DOHH2 (cell line): ENCODE measurements around the gene CEP78.

Experiments
- EZH2phosphoT487 ChIP-seq: fragments of 200-600 bp; sonication (generic); IDR thresholded peaks from 2 replicates; pipeline ENCODE4 v1.6.1; 2017; ENCODE audit warnings: borderline replicate concordance, mild to moderate bottlenecking, antibody characterized with exemption, low read length, moderate library complexity, mixed read lengths
- TF ChIP-seq, protein P1 (sequence below): fragments of 200-600 bp; sonication (generic); IDR thresholded peaks from one replicate; pipeline ENCODE4 v1.5.1; 2014; ENCODE audit warnings: antibody characterized with exemption, mild to moderate bottlenecking, low read depth, low read length; ENCODE audit not compliant: poor library complexity, severe bottlenecking

- TF ChIP-seq, protein P1, sequence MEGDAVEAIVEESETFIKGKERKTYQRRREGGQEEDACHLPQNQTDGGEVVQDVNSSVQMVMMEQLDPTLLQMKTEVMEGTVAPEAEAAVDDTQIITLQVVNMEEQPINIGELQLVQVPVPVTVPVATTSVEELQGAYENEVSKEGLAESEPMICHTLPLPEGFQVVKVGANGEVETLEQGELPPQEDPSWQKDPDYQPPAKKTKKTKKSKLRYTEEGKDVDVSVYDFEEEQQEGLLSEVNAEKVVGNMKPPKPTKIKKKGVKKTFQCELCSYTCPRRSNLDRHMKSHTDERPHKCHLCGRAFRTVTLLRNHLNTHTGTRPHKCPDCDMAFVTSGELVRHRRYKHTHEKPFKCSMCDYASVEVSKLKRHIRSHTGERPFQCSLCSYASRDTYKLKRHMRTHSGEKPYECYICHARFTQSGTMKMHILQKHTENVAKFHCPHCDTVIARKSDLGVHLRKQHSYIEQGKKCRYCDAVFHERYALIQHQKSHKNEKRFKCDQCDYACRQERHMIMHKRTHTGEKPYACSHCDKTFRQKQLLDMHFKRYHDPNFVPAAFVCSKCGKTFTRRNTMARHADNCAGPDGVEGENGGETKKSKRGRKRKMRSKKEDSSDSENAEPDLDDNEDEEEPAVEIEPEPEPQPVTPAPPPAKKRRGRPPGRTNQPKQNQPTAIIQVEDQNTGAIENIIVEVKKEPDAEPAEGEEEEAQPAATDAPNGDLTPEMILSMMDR = no peak
- no peak for TF ChIP-seq EZH2phosphoT487
Observed at GRCh38 chr9:78307360-78307759, 71.5 kb downstream of the CEP78 start.
